HepG2 (cell line): ENCODE data around the gene PPIL6. TPM values are rescaled to one million over a fixed set of nuclear protein-coding genes. Genes with fewer than 3 reads are reported as not detected.

Experiments
- BRF2 ChIP-seq: sonication (generic); formaldehyde crosslinking; IDR thresholded peaks from 2 replicates; pipeline ENCODE4 v1.8.1; 2022; ENCODE audit warnings: mild to moderate bottlenecking, missing genetic modification reagents
- CENPT ChIP-seq: sonication (generic); formaldehyde crosslinking; IDR thresholded peaks from 2 replicates; pipeline ENCODE4 v1.8.0; 2022; ENCODE audit warnings: low read depth, mild to moderate bottlenecking, moderate library complexity, missing genetic modification reagents
- DPF2 ChIP-seq: sonication (generic); formaldehyde crosslinking; IDR thresholded peaks from 2 replicates; pipeline ENCODE4 v1.4.0; 2020; ENCODE audit warnings: mild to moderate bottlenecking, low read depth, missing genetic modification reagents, borderline replicate concordance
- GATA4 ChIP-seq: sonication (generic); IDR thresholded peaks from 2 replicates; pipeline ENCODE4 v1.6.1; 2016; ENCODE audit warnings: antibody characterized with exemption, low read depth, borderline replicate concordance
- GMEB2 ChIP-seq: IDR thresholded peaks from 2 replicates; pipeline ENCODE4 v1.6.1; 2016; ENCODE audit warnings: missing biosample characterization, missing genetic modification reagents, low read depth
- HNRNPLL ChIP-seq: fragments of 200-400 bp; formaldehyde crosslinking; IDR thresholded peaks from 2 replicates; pipeline ENCODE4 v1.6.1; 2017; ENCODE audit warnings: mild to moderate bottlenecking, low read depth, low read length; ENCODE audit not compliant: poor library complexity, severe bottlenecking
- IRF1 ChIP-seq: sonication (generic); formaldehyde crosslinking; IDR thresholded peaks from 2 replicates; pipeline ENCODE4 v1.4.0; 2020; ENCODE audit warnings: low read depth, mild to moderate bottlenecking, missing genetic modification reagents
- KMT2A ChIP-seq: sonication (generic); formaldehyde crosslinking; IDR thresholded peaks from 2 replicates; pipeline ENCODE4 v1.4.0; 2020; ENCODE audit warnings: missing genetic modification reagents
- NCOA5 ChIP-seq: sonication (generic); formaldehyde crosslinking; IDR thresholded peaks from 2 replicates; pipeline ENCODE4 v1.4.0; 2020; ENCODE audit warnings: missing genetic modification reagents
- NONO ChIP-seq, 2 experiments: fragments of 450-650 bp in 1 of 2; sonication (generic) in 1 of 2; formaldehyde crosslinking in 1 of 2; IDR thresholded peaks in 1 of 2; conservative IDR thresholded peaks in 1 of 2; 2 replicates each; pipeline versions ENCODE4 v1.6.1 to v1.8.0; 2017 to 2022; ENCODE audit warnings: mild to moderate bottlenecking in 1 of 2, missing genetic modification reagents in 1 of 2, moderate library complexity in 1 of 2
- PHF21A ChIP-seq: sonication (generic); formaldehyde crosslinking; IDR thresholded peaks from 2 replicates; pipeline ENCODE4 v1.5.0; 2020; ENCODE audit warnings: mild to moderate bottlenecking, missing genetic modification reagents
- SKI ChIP-seq: fragments of 450-650 bp; IDR thresholded peaks from one replicate; pipeline ENCODE4 v1.6.1; 2018; ENCODE audit warnings: mild to moderate bottlenecking; ENCODE audit not compliant: partially characterized antibody
- SRF ChIP-seq: IDR thresholded peaks from 2 replicates; pipeline ENCODE4 v1.6.1; 2011; ENCODE audit warnings: mild to moderate bottlenecking, low read depth, low read length, moderate library complexity
- ZFP36 ChIP-seq: fragments of 150-350 bp; IDR thresholded peaks from 2 replicates; pipeline ENCODE4 v1.6.1; 2018; ENCODE audit warnings: borderline replicate concordance, low read length, low read depth; ENCODE audit not compliant: partially characterized antibody
- ZNF234 ChIP-seq: sonication (generic); formaldehyde crosslinking; conservative IDR thresholded peaks from 2 replicates; pipeline ENCODE4 v1.5.1; 2020; ENCODE audit warnings: mild to moderate bottlenecking, missing genetic modification reagents
- ZNF546 ChIP-seq: sonication (generic); formaldehyde crosslinking; conservative IDR thresholded peaks from 2 replicates; pipeline ENCODE4 v1.8.1; 2023; ENCODE audit warnings: mild to moderate bottlenecking, missing genetic modification reagents
- ZNF660 ChIP-seq: sonication (generic); formaldehyde crosslinking; IDR thresholded peaks from 2 replicates; pipeline ENCODE4 v1.5.1; 2020; ENCODE audit warnings: mild to moderate bottlenecking, low read depth, missing genetic modification reagents, borderline replicate concordance
- ZNF674 ChIP-seq: sonication (generic); formaldehyde crosslinking; IDR thresholded peaks from 2 replicates; pipeline ENCODE4 v1.5.0; 2020; ENCODE audit warnings: low read depth, mild to moderate bottlenecking, missing genetic modification reagents
- ZNF83 ChIP-seq: sonication (generic); formaldehyde crosslinking; IDR thresholded peaks from 2 replicates; pipeline ENCODE4 v1.4.0; 2020; ENCODE audit warnings: missing genetic modification reagents, mild to moderate bottlenecking, borderline replicate concordance
- ZSCAN29 ChIP-seq: sonication (generic); formaldehyde crosslinking; conservative IDR thresholded peaks from 2 replicates; pipeline ENCODE4 v1.4.0; 2020; ENCODE audit warnings: mild to moderate bottlenecking, missing genetic modification reagents
- polyA plus RNA-seq, 8 experiments: library from polyadenylated mRNA; depleted of rRNA in 3 of 8; stranded (reverse) in 7 of 8; unstranded in 1 of 8; fragments of >200 nt; fragmentation: Illumina TruSeq in 4 of 8; extraction: Trizol in 4 of 8; gene quantifications; 2 replicates each; pipeline versions ENCODE4 v1.2.1 to v1.2.3, GENCODE V29; 2011 to 2016; ENCODE audit warnings: low read depth in 4 of 8, missing spikeins in 1 of 8, mixed read lengths in 1 of 8; ENCODE audit not compliant: insufficient read depth in 1 of 8
- total RNA-seq, 5 experiments: library from RNA; depleted of rRNA; stranded (reverse); fragments of >200 nt; fragmentation: Illumina TruSeq; extraction: Trizol; gene quantifications; 2 replicates each; pipeline ENCODE4 v1.2.3, GENCODE V29; 2016; ENCODE audit warnings: low read depth in 1 of 5
- TF ChIP-seq, protein P1 (sequence below): sonication (generic); formaldehyde crosslinking; IDR thresholded peaks from 2 replicates; pipeline ENCODE4 v1.4.0; 2020; ENCODE audit warnings: missing genetic modification reagents

PPIL6 gene
- total and polyA plus RNA-seq, 2 of the 13 experiments (the other 11 are each of a cell fraction or from before 2014, with no cell fraction given), result 0.22 to 0.46 TPM

DNA sequence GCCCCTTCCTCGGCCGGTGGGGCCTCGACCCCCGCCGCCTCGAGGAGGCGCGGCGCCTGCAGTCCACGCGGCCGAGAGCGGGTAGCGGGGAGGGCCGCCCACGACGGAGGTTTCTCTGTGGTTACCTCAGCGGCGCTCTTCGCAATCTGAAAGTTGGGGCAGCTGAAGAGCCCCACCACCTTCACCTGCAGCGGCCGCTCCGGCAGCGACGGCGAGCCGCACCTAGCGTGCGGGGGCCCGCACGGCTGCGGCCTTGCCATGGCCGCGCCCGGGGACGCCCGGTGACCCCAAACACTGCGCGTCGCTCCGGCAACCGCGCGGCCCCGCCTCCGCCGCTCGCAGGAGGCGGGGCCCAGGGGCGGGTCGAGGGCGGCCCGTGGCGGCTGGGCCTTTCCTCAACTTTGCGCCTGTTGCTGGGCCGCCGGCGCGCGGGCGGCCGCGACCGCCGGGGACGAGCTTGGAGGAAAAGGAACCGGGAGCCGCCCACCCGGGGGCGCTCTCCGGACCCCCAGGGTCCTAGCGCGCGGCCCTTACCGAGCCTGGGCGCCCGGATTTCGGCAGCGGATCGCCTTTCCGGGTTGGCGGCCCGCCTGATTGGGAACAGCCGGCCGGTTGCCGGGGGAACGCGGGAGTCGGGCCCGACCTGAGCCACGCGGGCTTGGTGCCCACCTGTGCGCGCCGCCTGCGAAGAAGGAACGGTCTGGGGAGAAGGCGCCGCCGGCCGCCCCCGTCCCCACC lies at the start of gene PPIL6, which contains the start of gene SMPD2 (continued):
- TF ChIP-seq ZNF546 (CRISPR knock-in tag), result peak; percentile 91
- no peak for TF ChIP-seq NONO (IDR thresholded peaks at IDR 0.05)
- no peak for TF ChIP-seq NONO (CRISPR knock-in tag; conservative IDR thresholded peaks at IDR 0.05)
- TF ChIP-seq ZNF674 (CRISPR knock-in tag), result no peak
- TF ChIP-seq ZSCAN29, result no peak
- 0 out of 2 replicates have a peak, but pooled peaks have one; percentile 16 for TF ChIP-seq ZNF234 (CRISPR knock-in tag)
- TF ChIP-seq IRF1 (CRISPR knock-in tag), result no peak
- TF ChIP-seq CENPT, result no peak
- TF ChIP-seq PHF21A (CRISPR knock-in tag), result 0 out of 2 replicates have a peak, but pooled peaks have one; percentile 46
- TF ChIP-seq HNRNPLL, result peak; percentile 90
- TF ChIP-seq SRF, result no peak
- TF ChIP-seq KMT2A (CRISPR knock-in tag), result peak; percentile 62; the same call in 1 of the 2 replicates
- no peak for TF ChIP-seq GATA4
- no peak for TF ChIP-seq ZFP36
- TF ChIP-seq DPF2, result no peak
- peak; percentile 26; the same call in 1 of the 2 replicates for TF ChIP-seq ZNF83 (CRISPR knock-in tag)
- TF ChIP-seq BRF2 (CRISPR knock-in tag), result no peak
- no peak for TF ChIP-seq NCOA5 (CRISPR knock-in tag)
- no peak for TF ChIP-seq GMEB2 (CRISPR knock-in tag)
- TF ChIP-seq, protein P1, sequence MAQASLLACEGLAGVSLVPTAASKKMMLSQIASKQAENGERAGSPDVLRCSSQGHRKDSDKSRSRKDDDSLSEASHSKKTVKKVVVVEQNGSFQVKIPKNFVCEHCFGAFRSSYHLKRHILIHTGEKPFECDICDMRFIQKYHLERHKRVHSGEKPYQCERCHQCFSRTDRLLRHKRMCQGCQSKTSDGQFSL (CRISPR knock-in tag), result no peak
- TF ChIP-seq SKI, result peak; percentile 50
- TF ChIP-seq ZNF660 (CRISPR knock-in tag), result no peak
